ENCODE data around the gene PSMD8. TPM values are rescaled to one million over a fixed set of nuclear protein-coding genes. Genes with fewer than 3 reads are reported as not detected.
A peak's percentile ranks its signal among the peaks of the same experiment; 100 is the strongest.

The PSMD8 gene
- total RNA-seq, 1 donor, result 277 TPM

GRCh38 chr19:38400361-38400760 is 26.0 kb downstream of the PSMD8 start:
- DNase-seq (ENCODE audit: low read depth), result no peak
- H3K4me3 ChIP-seq (ENCODE audit: low read depth, low read length), result no peak overlapping the region

GRCh38 chr19:38401148-38401547 is 26.8 kb downstream of the PSMD8 start:
- DNase-seq (ENCODE audit: low read depth), result peak; percentile 22
- no peak for TF ChIP-seq CTCF (IDR thresholded peaks at IDR 0.05; ENCODE audit: insufficient read depth, low read depth, low read length)
- H3K4me3 ChIP-seq (ENCODE audit: low read depth, low read length), result no peak overlapping the region

More at GRCh38 chr19:38400361-38400760, 26.0 kb downstream of the PSMD8 start:
- no peak for TF ChIP-seq CTCF (IDR thresholded peaks at IDR 0.05; ENCODE audit: insufficient read depth, low read depth, low read length)

GRCh38 chr19:38402623-38402966 is 28.2 kb downstream of the PSMD8 start:
- no peak for TF ChIP-seq CTCF (IDR thresholded peaks at IDR 0.05; ENCODE audit: insufficient read depth, low read depth, low read length)
- peak overlapping the region; percentile 59 for H3K4me3 ChIP-seq (ENCODE audit: low read depth, low read length)
- no peak for DNase-seq (ENCODE audit: low read depth)

GRCh38 chr19:38402967-38403674 is 28.8 kb downstream of the PSMD8 start, which contains the start of gene FAM98C:
FAM98C (plus strand) TSS chr19:38403093; CDS start chr19:38403154, 61 bp downstream.
- peak; percentile 96 for DNase-seq (ENCODE audit: low read depth)
- peak; percentile 90 for TF ChIP-seq CTCF (IDR thresholded peaks at IDR 0.05; ENCODE audit: insufficient read depth, low read depth, low read length)
- H3K4me3 ChIP-seq (ENCODE audit: low read depth, low read length), result peak within 1 kb of the TSS; percentile 90

GRCh38 chr19:38404858-38405257 is 30.5 kb downstream of the PSMD8 start:
- no peak overlapping the region for H3K4me3 ChIP-seq (ENCODE audit: low read depth, low read length)
- TF ChIP-seq CTCF (IDR thresholded peaks at IDR 0.05; ENCODE audit: insufficient read depth, low read depth, low read length), result no peak
- no peak for DNase-seq (ENCODE audit: low read depth)

- DNase-seq (ENCODE audit: low read depth), result no peak
- no peak overlapping the region for H3K4me3 ChIP-seq (ENCODE audit: low read depth, low read length)
- no peak for TF ChIP-seq CTCF (IDR thresholded peaks at IDR 0.05; ENCODE audit: insufficient read depth, low read depth, low read length)
These were observed 30.9 kb downstream of the PSMD8 start for GRCh38 chr19:38405276-38405675.
